NAMALWA (cell line): ENCODE results near the gene GPC5.

Experiments
- DNase-seq: peaks from one replicate; pipeline ENCODE4 v3.0.0-alpha.2; 2015; ENCODE audit warnings: low spot score

The GPC5 gene

DNA sequence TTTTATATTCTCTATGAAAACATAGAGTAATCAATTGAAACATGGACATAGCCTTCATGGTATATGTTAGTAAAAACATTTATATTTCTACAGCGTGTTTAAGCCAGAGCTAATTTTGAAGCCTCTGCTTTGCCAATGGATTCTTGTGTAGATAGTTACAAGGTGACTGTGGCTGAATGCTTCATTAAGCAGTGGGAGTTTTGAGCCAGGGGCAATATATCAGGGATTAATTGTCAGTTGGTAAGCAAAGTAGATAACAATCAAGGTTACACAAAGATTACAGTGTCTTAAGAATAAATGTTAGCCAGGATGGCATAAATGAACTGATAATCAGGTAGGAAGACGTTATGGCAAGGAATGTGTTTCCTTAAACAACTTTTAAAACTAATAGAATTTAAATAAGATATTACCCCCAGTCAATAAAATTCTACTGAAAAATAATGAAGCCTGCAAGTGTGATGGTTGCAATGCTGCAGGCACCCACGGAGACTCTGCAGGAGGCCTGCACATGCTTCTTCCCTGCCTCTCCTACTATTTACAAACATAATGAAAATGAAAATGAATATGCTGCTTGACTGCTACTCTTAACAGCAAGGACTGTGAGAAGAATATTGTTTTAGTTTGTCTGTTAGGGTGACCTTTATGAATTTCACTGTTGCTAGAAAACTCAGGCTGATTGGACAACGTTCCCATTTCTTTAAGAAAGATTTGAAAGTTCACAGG is 588.5 kb downstream of the GPC5 start:
- DNase-seq = no peak

DNA sequence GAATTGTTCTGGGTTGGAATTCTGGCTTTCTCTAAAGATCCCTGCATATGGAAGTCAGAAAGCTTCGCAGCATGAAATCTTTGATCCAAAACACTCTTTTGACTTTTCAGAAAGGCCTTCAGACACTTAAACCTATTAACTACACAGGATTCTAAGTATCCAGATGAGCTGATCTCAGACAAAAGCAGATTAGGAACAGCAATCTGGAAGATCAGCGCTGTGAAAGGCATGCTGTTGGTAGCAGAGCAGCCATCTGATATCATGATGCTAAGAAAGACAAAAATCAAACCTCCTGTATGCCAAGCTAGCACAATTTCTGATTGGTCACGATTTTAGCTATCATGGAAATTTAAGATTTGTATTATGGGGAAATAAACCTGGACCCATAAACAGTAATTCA is 589.9 kb downstream of the GPC5 start:
- DNase-seq = no peak

DNA sequence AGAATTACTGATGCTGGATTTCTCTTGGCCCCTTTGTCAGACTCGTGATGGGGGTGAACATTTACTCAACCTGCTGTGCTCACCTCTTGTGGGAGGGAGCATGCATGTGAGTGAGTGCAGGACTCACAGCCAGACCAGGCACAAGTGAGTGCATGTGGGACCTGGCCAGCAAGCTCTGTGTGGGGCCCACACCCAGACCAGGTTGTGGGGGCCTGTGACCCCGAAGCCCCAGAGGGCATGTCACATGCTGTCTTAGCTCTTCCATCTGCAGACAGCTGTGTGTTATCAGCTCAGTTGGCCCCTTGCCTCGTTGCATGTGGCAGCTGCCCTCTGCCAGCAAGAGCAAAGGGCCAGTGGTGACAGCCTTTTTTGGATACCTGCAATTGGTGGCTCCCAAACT is 614.4 kb downstream of the GPC5 start:
- DNase-seq = no peak

DNA sequence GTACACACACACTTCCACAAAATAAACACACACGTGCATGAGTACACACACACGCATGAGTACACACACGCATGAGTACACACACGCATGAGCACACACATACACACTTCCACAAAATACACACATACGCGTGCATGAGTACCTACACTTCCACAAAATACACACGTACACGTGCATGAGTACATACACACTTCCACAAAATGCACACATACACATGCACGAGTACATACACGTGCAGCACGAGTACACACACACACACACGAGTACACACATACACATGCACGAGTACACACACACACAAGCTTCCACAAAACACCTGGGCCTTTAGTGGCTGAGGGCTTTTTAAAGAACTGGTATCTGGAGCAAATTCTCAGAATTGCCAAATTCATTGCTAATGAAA is 619.3 kb downstream of the GPC5 start:
- no peak for DNase-seq

DNA sequence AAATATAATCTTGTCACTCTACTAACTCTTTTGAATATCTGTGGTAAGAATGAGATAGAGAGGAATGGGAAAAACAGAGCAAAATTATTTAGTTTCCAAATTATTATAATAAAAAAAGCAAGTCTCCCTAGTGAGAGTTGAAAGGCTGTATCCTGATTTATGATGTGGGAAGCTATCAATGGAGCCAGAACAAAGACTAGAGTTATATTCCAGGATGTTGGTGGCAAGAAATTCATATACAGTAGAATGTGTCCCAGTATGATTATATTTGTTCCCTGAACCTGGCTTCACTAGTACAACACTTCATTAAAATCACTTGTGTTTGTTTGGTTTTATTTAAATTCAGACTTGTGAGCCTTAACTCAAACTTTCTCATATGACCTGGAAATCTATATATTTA is 630.3 kb downstream of the GPC5 start:
- no peak for DNase-seq

DNA sequence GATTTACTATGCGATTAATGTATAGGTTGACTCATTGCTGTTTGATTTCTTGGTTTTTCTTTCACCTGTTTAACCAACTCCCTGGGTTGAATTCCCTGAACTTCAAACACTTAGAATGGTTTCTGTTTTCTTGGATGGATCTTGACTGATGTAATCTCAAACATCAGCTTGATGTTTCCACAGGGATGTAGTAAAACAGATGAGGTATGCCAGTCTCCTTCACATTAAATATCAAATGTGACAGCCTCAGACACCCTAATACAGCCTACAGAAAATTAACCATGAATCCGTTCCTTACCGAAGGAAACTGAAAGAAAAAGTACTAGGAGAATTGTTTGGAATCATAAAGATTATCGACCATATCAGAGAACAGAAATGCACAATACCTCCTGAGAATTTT is 631.2 kb downstream of the GPC5 start:
- no peak for DNase-seq

DNA sequence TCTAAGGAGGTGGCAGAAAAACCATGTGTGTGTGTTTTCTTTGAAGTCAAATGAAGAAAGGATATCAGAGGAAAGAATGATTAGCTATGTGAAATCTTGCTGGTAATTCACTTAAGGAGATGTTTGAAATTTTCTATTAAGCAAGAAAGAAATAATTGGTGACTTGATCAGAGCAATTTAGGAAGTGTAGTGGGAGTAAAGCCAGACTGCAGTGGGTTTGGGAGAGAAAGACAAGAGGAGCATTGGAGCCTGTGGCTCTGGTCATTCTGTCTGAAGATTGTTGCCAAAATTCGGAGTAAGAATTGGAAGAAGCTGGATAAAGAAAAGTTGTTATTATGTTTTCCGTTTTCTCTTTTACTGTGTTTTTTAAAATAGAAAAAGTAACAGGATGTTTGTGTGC is 640.5 kb downstream of the GPC5 start:
- DNase-seq = no peak

DNA sequence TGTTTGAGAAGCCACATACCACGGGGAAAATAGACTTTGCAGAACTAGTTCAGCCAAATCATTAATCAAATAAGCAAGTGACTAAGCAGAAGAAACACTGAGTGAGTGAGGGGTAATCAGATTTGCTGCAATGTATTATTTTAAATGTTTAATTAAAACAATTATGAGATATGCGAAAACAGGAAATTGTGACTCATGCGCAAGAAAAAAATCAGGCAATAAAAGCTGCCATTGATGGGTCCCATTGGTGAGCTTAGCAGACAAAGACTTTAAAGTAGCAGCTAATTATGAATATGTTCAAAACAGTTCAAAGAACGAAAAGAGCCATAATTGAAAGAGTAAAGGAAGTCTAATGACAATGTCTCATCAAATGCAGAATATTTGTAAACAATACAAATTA is 644.1 kb downstream of the GPC5 start:
- no peak for DNase-seq

DNA sequence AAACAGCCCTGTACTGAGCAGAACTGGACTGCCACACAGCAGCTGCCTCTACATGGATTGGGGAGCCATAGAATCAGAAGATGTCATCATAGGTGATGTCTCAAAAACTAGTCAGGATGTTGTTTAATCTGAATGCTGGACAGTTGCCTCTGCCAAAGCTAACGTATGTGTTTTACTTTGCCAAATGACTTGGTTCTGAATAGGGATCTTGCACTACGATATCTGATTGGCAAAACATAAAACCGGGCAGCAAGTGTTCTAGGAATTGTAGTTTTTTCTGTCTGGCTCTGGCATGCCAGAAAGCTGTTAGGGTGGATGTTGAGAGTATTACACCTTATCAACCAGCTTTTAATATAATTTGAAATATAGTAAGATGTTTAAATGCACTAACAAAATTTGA is 645.9 kb downstream of the GPC5 start:
- no peak for DNase-seq

DNA sequence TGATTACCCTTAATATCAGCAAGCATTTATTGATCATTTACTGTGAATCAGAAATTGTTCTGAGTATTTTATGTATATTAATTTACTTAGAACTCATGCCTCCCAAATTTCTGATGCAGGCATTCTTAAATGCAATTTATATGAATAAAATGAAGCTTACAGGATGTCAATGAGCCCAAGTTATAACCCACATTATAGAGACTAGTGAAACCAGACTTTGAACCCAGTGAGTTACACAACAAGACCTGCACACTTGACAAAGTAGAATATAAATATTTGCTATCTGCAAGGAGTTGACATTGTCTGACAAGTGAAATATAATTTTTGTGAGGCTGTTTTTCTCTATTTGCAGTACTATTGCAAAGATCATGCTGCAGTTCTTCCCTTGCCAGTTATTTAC is 656.0 kb downstream of the GPC5 start:
- DNase-seq = no peak

DNA sequence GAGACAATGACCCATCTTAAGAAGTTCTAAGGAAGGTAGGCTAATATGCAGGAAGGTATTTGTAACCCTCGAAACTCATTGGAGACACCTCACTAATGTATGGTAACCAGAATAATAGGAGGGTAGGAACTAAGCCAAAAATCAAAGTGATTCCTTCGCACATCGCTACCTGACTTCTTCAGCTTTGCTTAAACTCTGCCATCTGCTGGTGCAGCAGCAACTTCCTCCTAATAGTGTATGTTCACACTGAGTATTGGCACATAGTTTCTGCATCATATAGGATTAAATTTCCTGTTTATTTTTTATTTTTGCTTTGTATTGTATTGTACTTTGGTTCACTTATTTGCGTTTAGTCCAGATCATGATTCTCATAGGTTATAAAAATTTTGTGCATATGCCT is 676.2 kb downstream of the GPC5 start:
- peak; percentile 53 for DNase-seq

DNA sequence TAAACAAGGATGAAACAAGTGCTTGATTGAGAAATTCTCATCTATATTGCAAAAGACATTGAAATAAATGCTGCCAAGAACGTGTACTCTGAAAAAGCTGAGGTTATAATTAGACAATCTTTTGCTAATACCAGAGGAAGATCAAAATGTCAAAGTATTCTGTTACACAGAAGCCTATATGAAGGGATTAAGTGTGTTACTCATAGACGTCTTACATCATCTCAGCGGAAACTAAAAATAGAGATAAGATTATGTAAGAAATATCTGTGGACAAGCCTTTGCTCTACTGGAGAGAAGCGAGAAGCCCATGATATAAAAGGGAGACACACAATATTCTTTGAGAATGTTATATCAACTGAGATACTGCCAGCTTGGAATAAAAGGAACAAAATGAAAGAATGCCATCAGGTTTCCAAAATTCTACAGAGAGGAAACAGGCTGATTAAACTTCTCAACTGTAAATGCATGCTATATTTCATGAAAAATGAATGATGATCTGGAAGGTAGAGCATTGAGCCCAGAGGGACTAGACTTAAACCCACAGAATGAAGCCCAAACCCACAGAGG is 699.0 kb downstream of the GPC5 start:
- no peak for DNase-seq

DNA sequence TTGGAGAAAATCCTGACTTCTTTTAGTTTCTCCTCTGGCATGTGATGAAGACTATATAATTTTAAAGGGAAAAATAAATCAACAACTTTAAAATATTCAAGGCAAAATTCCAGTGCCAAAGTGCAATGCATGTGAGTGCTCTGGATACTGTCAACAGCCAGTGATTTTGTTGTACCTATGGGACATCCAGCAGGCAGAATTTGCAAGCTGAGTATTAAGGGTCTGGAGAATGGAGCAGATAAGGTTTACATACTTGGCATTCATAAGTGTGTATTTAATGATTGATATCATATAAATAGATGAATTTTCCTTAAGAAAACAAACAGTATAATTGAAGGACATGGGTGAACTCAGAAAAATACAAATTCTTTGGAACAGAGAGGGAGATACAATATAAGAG is 703.4 kb downstream of the GPC5 start:
- DNase-seq = no peak

DNA sequence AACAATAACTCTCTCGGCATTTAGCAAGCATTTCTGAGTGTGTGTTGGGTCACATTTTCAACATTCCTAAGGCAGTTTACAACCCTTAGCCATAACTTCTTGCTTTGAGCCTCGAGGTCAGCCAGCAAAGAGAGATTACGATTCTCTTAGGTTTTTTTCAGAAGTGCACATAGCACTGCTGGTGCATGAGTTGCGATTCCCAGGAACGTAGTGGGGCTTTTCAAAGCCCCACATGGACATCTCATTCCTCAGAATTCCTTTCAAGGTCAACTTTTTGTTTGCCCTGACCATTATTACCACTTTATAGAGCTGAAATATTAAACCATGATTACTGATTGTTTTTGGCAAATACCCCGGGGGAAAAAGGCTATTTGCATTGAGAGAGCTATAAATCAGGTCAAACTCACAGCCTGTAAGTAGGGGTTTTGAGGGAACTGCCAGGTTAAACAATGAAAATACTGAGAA is 705.3 kb downstream of the GPC5 start:
- DNase-seq = no peak

DNA sequence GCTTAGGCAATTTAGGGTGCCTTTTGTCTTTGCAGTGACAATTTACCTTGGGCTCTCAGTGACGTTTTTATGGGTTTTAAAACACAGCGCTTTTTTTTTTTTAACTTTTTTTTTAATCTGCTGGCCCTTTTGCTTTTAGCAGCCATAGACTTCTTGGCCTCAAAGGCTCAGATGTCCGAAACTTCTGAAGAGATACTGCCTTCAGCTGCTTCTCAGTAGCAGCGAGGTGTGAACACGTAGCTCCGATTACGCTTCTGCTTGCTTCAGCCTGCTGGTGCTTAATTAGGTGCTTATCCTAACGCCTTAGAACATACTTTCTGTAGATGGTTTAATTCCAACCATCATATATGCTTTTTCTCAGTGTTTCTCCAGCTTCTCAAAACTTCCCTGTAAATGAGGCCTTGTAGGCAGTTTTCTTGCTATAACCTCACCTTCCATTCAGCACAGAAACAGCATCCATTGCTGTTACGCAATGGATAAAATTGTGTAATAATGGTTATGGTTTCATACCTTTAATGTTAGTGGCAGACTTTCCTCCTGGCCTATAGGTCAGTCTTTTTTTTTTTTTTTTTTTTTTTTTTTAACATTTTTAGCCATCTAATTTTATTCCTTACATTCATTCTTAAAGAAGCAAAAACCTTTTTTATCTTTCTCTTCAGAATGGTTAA is 723.9 kb downstream of the GPC5 start:
- DNase-seq = no peak

DNA sequence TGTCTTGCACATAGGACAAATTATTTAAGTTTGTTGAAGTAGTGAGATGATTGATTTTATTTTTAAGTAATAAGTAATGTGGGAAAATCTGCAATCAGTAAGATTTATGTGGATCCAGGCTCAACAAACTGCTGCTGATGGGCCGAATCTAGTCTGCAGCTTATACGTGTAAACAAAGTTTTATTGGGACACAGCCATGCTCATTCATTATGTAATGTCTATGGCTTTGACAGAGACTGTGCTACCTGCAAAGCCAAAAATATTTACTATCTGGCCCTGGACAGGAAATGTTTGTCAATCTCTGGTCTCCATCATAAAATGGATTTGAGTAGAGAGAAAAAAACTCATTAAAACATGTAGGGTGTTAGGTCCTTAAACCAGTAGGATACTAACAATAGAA is 728.0 kb downstream of the GPC5 start:
- DNase-seq = no peak

DNA sequence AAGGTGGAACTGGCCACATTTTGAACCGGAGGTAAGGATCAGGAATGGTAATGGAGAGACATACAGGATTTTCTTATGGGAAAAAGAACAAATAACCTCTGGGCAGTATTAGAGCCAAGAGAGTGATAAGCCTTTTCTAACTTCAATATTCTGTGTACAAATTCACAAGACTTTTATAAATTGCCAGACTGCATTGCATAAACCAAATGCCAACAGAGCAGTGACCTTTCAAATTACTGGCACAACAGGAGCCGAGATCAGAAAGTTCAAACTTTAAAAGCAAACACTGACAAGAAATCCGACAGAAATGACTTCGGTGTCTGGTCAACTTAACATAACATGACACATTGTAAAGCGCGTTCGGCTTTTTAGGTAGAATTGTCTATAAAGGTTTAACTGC is 737.1 kb downstream of the GPC5 start:
- DNase-seq = no peak

DNA sequence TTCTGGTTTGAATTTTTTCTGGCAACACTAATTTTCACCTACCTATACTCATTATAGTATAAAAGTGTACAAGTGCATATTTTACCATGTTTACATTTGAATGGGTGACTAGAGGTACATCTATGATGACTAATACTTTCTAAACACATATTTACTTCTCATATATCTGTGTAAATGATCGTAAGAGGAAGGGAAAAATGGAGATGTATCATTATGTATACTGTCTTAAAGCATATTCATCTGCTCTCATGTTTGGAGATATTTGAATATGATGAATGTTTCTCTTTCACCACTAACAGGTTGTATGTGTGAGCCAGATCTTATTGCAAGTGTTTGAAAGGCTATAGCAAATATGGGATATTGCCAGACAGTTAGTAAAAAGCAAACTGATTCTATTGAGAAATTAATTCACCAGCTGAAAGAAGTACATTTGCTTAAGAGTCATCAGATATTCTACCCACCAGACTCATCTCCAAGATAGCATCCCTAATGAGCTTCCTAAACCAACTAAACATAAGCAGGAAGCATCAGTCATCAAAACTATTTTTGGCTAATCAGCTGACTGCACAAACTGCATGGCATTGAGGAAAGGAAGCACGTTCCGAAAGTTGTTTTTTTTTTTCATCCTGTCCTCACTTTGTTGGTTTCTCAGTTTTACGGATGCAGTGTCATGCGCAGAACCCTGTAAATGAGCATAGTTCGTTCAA is 738.2 kb downstream of the GPC5 start:
- DNase-seq = no peak

DNA sequence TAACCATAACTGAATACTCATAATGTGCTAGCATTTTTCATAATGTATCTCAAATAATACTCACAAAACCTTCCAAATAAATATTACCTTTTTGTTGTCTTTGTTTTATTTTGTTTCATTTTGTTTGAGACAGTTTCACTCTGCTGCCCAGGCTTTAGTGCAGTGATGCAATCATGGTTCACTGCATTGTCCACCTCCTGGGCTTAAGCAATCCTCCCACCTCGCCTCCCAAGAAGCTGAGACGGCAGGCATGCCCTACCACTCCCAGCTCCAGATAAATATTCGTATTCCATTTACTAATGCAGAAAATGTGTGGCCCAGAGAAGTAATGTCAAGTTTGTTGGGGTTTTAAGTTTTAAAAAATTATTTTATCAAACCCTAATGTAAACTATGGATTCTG is 739.1 kb downstream of the GPC5 start:
- no peak for DNase-seq

DNA sequence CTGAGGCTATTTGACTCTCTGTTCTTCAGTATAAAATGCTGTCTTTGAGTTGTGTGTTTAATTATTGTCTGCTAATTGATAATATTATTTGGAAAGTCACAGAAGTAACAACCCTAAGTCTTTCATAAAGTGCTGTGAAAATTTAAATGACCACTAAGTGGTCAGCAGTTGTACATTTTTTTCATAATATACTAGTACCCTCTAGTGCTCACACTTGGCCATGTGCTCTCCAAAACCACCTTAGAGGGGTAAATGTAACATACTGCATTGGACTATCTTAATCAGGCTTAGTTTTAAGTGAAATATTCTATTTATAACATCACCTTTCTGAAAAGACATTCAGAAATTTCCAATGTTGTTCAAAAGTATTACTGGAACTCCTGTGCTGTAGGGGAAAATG is 745.3 kb downstream of the GPC5 start:
- DNase-seq = no peak

DNA sequence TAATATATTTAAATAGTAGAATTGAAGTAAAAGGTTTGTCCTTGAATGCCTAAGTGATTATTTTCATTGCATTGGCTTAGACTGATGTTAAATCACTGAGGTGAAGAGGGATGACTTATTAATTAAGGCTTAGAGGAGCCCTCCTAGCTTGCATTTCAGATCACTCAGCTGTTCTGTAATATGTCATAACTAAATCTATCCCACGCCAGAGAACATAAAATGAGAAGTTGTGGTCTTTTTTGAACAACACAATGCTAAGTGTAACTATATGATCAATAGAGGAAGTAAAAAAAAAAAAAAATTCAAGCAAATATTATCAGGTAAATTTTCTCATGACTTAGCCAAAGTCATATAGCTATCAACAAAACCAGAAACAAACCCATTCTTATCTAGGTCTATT is 752.2 kb downstream of the GPC5 start:
- DNase-seq = no peak

DNA sequence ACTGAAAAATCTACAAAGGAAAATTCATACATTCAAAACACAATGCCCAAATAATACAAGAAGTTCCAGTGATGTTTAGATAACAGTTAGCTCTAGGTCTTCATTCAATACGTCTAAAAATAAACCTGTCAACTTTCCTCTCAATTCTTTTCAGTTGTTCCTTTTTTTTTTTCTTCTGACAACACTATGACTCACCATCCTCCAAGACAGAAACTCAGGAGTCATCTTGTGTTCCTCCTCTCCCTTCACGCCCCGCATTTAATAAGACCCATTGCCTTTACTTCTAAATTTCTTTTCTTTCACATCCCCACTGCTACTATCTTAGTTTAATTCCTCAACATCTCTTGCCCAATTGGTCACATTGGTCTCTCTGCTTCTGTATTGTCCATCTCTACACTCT is 759.9 kb downstream of the GPC5 start:
- DNase-seq = no peak

DNA sequence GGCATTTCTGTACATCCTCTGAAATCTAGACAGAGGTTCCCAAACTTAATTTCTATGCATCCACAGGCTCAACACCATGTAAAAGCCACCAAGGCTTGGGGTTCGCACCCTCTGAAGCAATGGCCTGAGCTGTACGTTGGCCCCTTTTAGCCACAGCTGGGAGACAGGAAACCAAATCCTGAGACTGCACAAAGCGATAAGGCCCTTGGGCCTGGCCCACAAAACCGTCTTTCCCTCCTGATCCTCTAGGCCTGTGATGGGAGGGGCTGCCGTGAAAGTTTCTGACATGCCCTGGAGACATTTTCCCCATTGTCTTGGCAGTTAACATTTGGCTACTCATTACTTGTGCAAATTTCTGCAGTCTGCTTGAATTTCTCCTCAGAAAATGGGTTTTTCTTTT is 766.4 kb downstream of the GPC5 start:
- DNase-seq = no peak
